C4-2B (cell line): ENCODE measurements around the gene MS4A15.

ENCODE experiments used
- CTCF ChIP-seq: fragments of 450-650 bp; conservative IDR thresholded peaks from 2 replicates; pipeline ENCODE4 v1.5.1; 2017; ENCODE audit warnings: mild to moderate bottlenecking
- ZFX ChIP-seq: fragments of 450-650 bp; IDR thresholded peaks from 2 replicates; pipeline ENCODE4 v1.6.1; 2017

- TF ChIP-seq CTCF (no peak), ZFX (no peak)
Observed at GRCh38 chr11:60768202-60768601, 11.5 kb downstream of the MS4A15 start.
